CD4-positive, alpha-beta memory T cell (primary cell): ENCODE data around the gene IL17RE. TPM values are rescaled to one million over a fixed set of nuclear protein-coding genes. Genes with fewer than 3 reads are reported as not detected.

Source experiments
- CTCF ChIA-PET: fragments of 350-600 bp; sonication (Branson Sonifier 250); formaldehyde crosslinking; loops from one replicate; lab custom pipeline; 2021; ENCODE audit warnings: inconsistent platforms; ENCODE audit not compliant: partially characterized antibody; lab: Charles Lee
- POLR2A ChIA-PET: fragments of 350-600 bp; sonication (Branson Sonifier 250); formaldehyde crosslinking; loops from one replicate; lab custom pipeline; 2021; ENCODE audit not compliant: partially characterized antibody; lab: Charles Lee
- DNase-seq, 5 donors: peaks; one replicate each; pipeline versions ENCODE4 v3.0.0 to v3.0.0-alpha.2; 2020 to 2022; ENCODE audit warnings: mixed read lengths in 1 of 5
- H3K27ac ChIP-seq: one replicate; pipeline ENCODE4 v1.7.0; 2013; ENCODE audit warnings: low read depth, low read length
- H3K27me3 ChIP-seq: 2 replicates; pipeline ENCODE4 v1.7.0; 2013; ENCODE audit warnings: mild to moderate bottlenecking, low read length, moderate library complexity; ENCODE audit not compliant: insufficient read depth
- H3K36me3 ChIP-seq: 2 replicates; pipeline ENCODE4 v1.7.0; 2013; ENCODE audit warnings: mild to moderate bottlenecking, low read length, moderate library complexity; ENCODE audit not compliant: insufficient read depth
- H3K4me1 ChIP-seq: 2 replicates; pipeline ENCODE4 v1.7.0; 2013; ENCODE audit warnings: mild to moderate bottlenecking, low read length, moderate library complexity; ENCODE audit not compliant: insufficient read depth
- H3K4me3 ChIP-seq, 2 donors: one replicate each; pipeline ENCODE4 v1.7.0; 2013; ENCODE audit warnings: low read length in 2 of 2, mild to moderate bottlenecking in 1 of 2
- H3K9me3 ChIP-seq, 2 donors: one replicate each; pipeline ENCODE4 v1.7.0; 2013; ENCODE audit warnings: low read length in 2 of 2, control low read depth in 1 of 2; ENCODE audit not compliant: control insufficient read depth in 1 of 2
- H3K27ac Mint-ChIP-seq, 7 donors: one replicate each; pipeline ENCODE4 v1.8.0; 2020 to 2021; ENCODE audit warnings: mixed read lengths in 7 of 7, mild to moderate bottlenecking in 6 of 7, inconsistent platforms in 3 of 7, moderate library complexity in 3 of 7
- H3K27me3 Mint-ChIP-seq, 2 donors: one replicate each; pipeline ENCODE4 v1.8.0; 2020 to 2021; ENCODE audit warnings: mixed read lengths in 2 of 2
- H3K36me3 Mint-ChIP-seq, 2 donors: one replicate each; pipeline ENCODE4 v1.8.0; 2020 to 2021; ENCODE audit warnings: mixed read lengths in 2 of 2, inconsistent platforms in 1 of 2, mild to moderate bottlenecking in 1 of 2
- H3K4me1 Mint-ChIP-seq, 4 donors: one replicate each; pipeline ENCODE4 v1.8.0; 2020 to 2021; ENCODE audit warnings: mixed read lengths in 4 of 4, mild to moderate bottlenecking in 1 of 4
- H3K4me3 Mint-ChIP-seq, 8 donors: one replicate each; pipeline ENCODE4 v1.8.0; 2020 to 2021; ENCODE audit warnings: mixed read lengths in 8 of 8, mild to moderate bottlenecking in 7 of 8, moderate library complexity in 6 of 8, inconsistent platforms in 3 of 8
- H3K9me3 Mint-ChIP-seq, 8 donors: one replicate each; pipeline ENCODE4 v1.8.0; 2020 to 2021; ENCODE audit warnings: mixed read lengths in 8 of 8, mild to moderate bottlenecking in 5 of 8, inconsistent platforms in 3 of 8, moderate library complexity in 1 of 8
- intact Hi-C: fragments of 100-400 bp; cut with micrococcal nuclease; formaldehyde crosslinking; loops from one replicate; pipeline ENCODE4 v1.15.1; 2023
- polyA plus RNA-seq, 2 donors: library from polyadenylated mRNA; unstranded; fragments of 300-500 nt; fragmentation: Illumina TruSeq; gene quantifications; one replicate each; pipeline ENCODE4 v1.2.3, GENCODE V29; 2021
- total RNA-seq, 2 experiments: library from RNA; stranded (reverse); gene quantifications; one replicate each; pipeline ENCODE4 v1.2.3, GENCODE V29; 2021

The IL17RE gene
- total and polyA plus RNA-seq, 4 experiments from 2014 or later, result 0.65 to 2.4 (median 1.6) TPM

DNA sequence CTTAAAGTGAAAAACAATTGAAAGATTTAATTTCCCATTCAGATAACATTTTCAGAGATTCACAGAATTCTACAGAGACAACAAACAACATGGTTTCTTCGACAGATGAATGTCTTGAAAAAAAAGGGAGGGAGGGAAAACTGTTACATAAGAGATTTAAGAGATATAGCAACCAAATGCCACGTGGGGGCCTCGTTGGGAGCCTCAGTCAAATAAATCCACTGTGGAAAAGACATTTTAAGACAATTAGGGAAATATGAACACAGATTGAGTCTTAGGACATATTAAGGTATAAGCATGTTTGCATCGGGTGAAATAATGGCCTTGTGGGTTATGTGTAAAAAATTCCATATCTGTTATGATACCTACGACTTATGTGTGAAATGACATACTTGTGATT, 54.6 kb downstream of the IL17RE start:
- H3K27me3 ChIP-seq, result no peaks in the 10 kb centered on the region
- DNase-seq, result no peak
- ChIA-PET POLR2A (no interaction called here), CTCF (no interaction called here)
- Mint-ChIP-seq H3K27ac (peak overlapping the region in 1 of 7 donors; percentile 69), H3K4me3 (no peak overlapping the region), H3K36me3 (peaks cover 2 to 6% of the 10 kb centered on the region in 2 donors), H3K9me3 (no peaks in the 10 kb centered on the region), H3K27me3 (no peaks in the 10 kb centered on the region), H3K4me1 (peaks cover 2 to 10% (median 3%) of the 10 kb centered on the region in 4 donors)
- H3K27ac ChIP-seq, result no peak overlapping the region
- intact Hi-C loops, result no loop called here
- no peaks in the 10 kb centered on the region for H3K4me1 ChIP-seq
- no peaks in the 10 kb centered on the region for H3K9me3 ChIP-seq
- no peak overlapping the region for H3K4me3 ChIP-seq
- no peaks in the 10 kb centered on the region for H3K36me3 ChIP-seq

DNA sequence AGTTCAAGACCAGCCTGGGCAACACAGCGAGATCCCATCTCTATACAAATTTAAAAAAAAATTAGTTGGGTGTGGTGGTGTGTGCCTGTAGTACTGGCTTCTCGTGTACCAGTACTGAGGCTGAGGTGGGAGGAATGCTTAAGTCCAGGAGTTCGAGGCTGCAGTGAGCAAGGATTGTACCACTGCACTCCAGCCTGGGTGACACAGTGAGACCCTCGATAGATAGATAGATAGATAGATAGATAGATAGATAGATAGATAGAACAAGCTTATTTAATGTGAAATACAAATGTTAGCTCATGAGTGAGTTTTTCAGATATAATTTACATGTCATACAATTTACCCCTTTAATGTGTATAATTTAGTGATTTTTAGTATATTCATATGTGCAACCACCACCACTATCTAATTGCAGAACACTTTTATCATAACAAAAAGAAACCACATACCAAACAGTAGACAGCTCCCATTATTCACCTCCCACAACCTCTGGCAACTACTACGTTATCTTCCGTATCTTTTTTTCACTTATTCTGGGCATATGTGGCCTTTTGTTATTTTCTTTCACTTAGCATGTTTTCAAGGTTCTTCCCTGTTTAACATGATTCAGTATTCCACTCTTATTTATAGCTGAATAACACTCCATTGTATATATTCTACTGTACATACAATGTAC, 62.7 kb downstream of the IL17RE start:
- Mint-ChIP-seq H3K4me1 (no peaks in the 10 kb centered on the region), H3K27ac (peak overlapping the region in 1 of 7 donors; percentile 63), H3K4me3 (no peak overlapping the region), H3K36me3 (peaks cover 42 to 53% of the 10 kb centered on the region in 2 donors), H3K27me3 (no peaks in the 10 kb centered on the region), H3K9me3 (peaks cover 0 to 2% (median 0%) of the 10 kb centered on the region in 8 donors)
- Histone ChIP-seq H3K4me3 (no peak overlapping the region), H3K4me1 (no peaks in the 10 kb centered on the region), H3K9me3 (no peaks in the 10 kb centered on the region), H3K36me3 (peaks cover 28% of the 10 kb centered on the region), H3K27me3 (no peaks in the 10 kb centered on the region), H3K27ac (no peak overlapping the region)
- no peak for DNase-seq
- ChIA-PET POLR2A (interaction anchor here (1.9 kb wide), 1 partner anchor 32 kb away, joined by 7 read pairs; the partner anchor contains the start of gene CRELD1), CTCF (interaction anchor here (0.7 to 1.2 kb wide), 2 partner anchors 19 to 33 kb away, joined by 3 to 4 read pairs; no protein-coding TSS in a partner anchor)
- intact Hi-C loops, result no loop called here

Other genes with a start within 250 kb of the IL17RE start
- under 1 TPM; 0.58 to 0.64 TPM for gene CPNE9, start 199.0 kb upstream of the IL17RE start, total RNA-seq
- not detected for gene CPNE9, start 199.0 kb upstream of the IL17RE start, polyA plus RNA-seq
- gene BRPF1, start 171.1 kb upstream of the IL17RE start, total RNA-seq, result 10 to 100 TPM; 40.4 to 40.5 TPM
- 10 to 100 TPM in 1 of 2 donors, 1 to 10 TPM in 1; 3.0 to 23.3 TPM for gene BRPF1, start 171.1 kb upstream of the IL17RE start, polyA plus RNA-seq
- 10 to 100 TPM; 40.4 to 46.9 TPM for gene OGG1, start 152.9 kb upstream of the IL17RE start, total RNA-seq
- 10 to 100 TPM; 29.2 to 31.5 TPM for gene OGG1, start 152.9 kb upstream of the IL17RE start, polyA plus RNA-seq
- gene CAMK1, start 132.9 kb upstream of the IL17RE start, total RNA-seq, result 1 to 10 TPM; 2.1 to 2.6 TPM
- 1 to 10 TPM; 3.5 to 5.8 TPM for gene CAMK1, start 132.9 kb upstream of the IL17RE start, polyA plus RNA-seq
- gene TADA3, start 110.4 kb upstream of the IL17RE start, total RNA-seq, result 10 to 100 TPM; 37.6 to 41.4 TPM
- 10 to 100 TPM; 35.3 to 54.6 TPM for gene TADA3, start 110.4 kb upstream of the IL17RE start, polyA plus RNA-seq
- 100 to 1,000 TPM; 164 to 168 TPM for gene ARPC4, start 109.8 kb upstream of the IL17RE start, total RNA-seq
- 100 to 1,000 TPM; 235 to 287 TPM for gene ARPC4, start 109.8 kb upstream of the IL17RE start, polyA plus RNA-seq
- gene TTLL3, start 92.6 kb upstream of the IL17RE start, total RNA-seq, result 10 to 100 TPM; 81.4 to 91.7 TPM
- gene TTLL3, start 92.6 kb upstream of the IL17RE start, polyA plus RNA-seq, result 1 to 10 TPM; 3.0 to 5.9 TPM
- 10 to 100 TPM; 63.3 to 67.6 TPM for gene RPUSD3, start 58.8 kb upstream of the IL17RE start, total RNA-seq
- gene RPUSD3, start 58.8 kb upstream of the IL17RE start, polyA plus RNA-seq, result 10 to 100 TPM; 55.2 to 68.4 TPM
- gene CIDEC, start 22.6 kb upstream of the IL17RE start, total RNA-seq, result not detected
- not detected for gene CIDEC, start 22.6 kb upstream of the IL17RE start, polyA plus RNA-seq
- gene JAGN1, start 12.2 kb upstream of the IL17RE start, total RNA-seq, result 10 to 100 TPM; 26.5 to 29.1 TPM
- gene JAGN1, start 12.2 kb upstream of the IL17RE start, polyA plus RNA-seq, result 10 to 100 TPM; 40.8 to 48.3 TPM
- gene IL17RC, start 14.2 kb downstream of the IL17RE start, total RNA-seq, result under 1 TPM; 0.61 to 0.81 TPM
- gene IL17RC, start 14.2 kb downstream of the IL17RE start, polyA plus RNA-seq, result 1 to 10 TPM; 5.9 to 8.4 TPM
- gene CRELD1, start 31.0 kb downstream of the IL17RE start, total RNA-seq, result 10 to 100 TPM; 47.7 to 58.2 TPM
- gene CRELD1, start 31.0 kb downstream of the IL17RE start, polyA plus RNA-seq, result 10 to 100 TPM; 17.3 to 28.2 TPM
- 1 to 10 TPM; 8.2 to 9.8 TPM for gene PRRT3, start 49.6 kb downstream of the IL17RE start, total RNA-seq
- gene PRRT3, start 49.6 kb downstream of the IL17RE start, polyA plus RNA-seq, result 1 to 10 TPM; 2.9 to 4.6 TPM
- gene EMC3, start 84.0 kb downstream of the IL17RE start, total RNA-seq, result 10 to 100 TPM; 33.4 to 37.9 TPM
- 10 to 100 TPM; 76.5 to 76.8 TPM for gene EMC3, start 84.0 kb downstream of the IL17RE start, polyA plus RNA-seq
- gene FANCD2, start 123.6 kb downstream of the IL17RE start, total RNA-seq, result 10 to 100 TPM; 28.1 to 28.3 TPM
- gene FANCD2, start 123.6 kb downstream of the IL17RE start, polyA plus RNA-seq, result 1 to 10 TPM; 5.3 TPM
- gene FANCD2OS, start 205.4 kb downstream of the IL17RE start, total RNA-seq, result not detected
- gene FANCD2OS, start 205.4 kb downstream of the IL17RE start, polyA plus RNA-seq, result not detected
- 10 to 100 TPM; 73.0 to 78.1 TPM for gene BRK1, start 212.8 kb downstream of the IL17RE start, total RNA-seq
- gene BRK1, start 212.8 kb downstream of the IL17RE start, polyA plus RNA-seq, result 100 to 1,000 TPM; 211 to 279 TPM
- 10 to 100 TPM; 73.7 to 75.9 TPM for gene VHL, start 238.9 kb downstream of the IL17RE start, total RNA-seq
- 10 to 100 TPM in 1 of 2 donors, 1 to 10 TPM in 1; 2.0 to 29.9 TPM for gene VHL, start 238.9 kb downstream of the IL17RE start, polyA plus RNA-seq